HT-29 (cell line): ENCODE data around the gene TMEM51. TPM values are rescaled to one million over a fixed set of nuclear protein-coding genes. Genes with fewer than 3 reads are reported as not detected.

Experiments used
- DNase-seq: peaks from one replicate; pipeline ENCODE4 v3.0.0-alpha.2; 2015; ENCODE audit warnings: low spot score
- total RNA-seq: library from RNA; depleted of rRNA; stranded (reverse); fragments of >200 nt; shearing (Covaris generic); gene quantifications from 2 replicates; pipeline ENCODE4 v1.2.3, GENCODE V29; 2014

TMEM51 gene
- total RNA-seq, 1 experiment from 2014 or later, result 23.5 TPM

DNA sequence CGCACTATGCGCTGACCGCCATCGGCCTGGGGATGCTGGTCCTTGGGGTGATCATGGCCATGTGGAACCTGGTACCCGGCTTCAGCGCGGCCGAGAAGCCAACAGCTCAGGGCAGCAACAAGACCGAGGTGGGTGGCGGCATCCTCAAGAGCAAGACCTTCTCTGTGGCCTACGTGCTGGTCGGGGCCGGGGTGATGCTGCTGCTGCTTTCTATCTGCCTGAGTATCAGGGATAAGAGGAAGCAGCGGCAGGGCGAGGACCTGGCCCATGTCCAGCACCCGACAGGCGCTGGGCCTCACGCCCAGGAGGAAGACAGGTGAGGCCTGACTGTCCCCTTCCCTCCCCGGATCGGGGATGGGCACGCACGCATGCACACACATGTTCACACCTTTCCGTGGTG, 61.6 kb downstream of the TMEM51 start:
- DNase-seq, result no peak

- DNase-seq, result no peak
Observed at GRCh38 chr1:15217654-15218053, 64.1 kb downstream of the TMEM51 start.

- DNase-seq, result peak; percentile 79
Observed at GRCh38 chr1:15218287-15219279, 65.0 kb downstream of the TMEM51 start.

DNA sequence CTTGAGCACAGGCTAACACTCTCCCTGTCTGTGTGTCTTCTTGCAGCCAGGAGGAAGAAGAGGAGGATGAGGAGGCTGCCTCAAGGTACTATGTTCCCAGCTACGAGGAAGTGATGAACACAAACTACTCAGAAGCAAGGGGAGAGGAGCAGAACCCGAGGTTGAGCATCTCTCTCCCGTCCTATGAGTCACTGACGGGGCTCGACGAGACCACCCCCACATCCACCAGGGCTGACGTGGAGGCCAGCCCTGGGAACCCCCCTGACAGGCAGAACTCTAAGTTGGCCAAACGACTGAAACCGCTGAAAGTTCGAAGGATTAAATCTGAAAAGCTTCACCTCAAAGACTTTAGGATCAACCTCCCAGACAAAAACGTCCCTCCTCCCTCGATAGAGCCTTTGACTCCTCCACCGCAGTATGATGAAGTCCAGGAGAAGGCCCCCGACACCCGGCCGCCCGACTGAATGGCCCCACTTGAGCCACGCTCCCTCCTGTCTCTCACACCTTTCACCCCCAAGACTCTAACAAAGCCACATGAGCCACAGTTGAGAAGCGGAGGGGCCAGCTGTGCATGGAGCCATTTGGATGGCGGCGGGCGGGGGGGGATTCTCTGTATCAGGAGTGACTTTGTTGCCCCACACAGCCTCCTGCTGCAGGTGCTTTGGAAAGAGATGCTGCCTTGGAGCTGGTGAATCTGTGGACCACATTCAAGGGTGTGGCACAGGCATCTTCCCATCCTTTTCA, 65.9 kb downstream of the TMEM51 start:
- no peak for DNase-seq

- no peak for DNase-seq
Observed at GRCh38 chr1:15220024-15220392, 66.5 kb downstream of the TMEM51 start.

DNA sequence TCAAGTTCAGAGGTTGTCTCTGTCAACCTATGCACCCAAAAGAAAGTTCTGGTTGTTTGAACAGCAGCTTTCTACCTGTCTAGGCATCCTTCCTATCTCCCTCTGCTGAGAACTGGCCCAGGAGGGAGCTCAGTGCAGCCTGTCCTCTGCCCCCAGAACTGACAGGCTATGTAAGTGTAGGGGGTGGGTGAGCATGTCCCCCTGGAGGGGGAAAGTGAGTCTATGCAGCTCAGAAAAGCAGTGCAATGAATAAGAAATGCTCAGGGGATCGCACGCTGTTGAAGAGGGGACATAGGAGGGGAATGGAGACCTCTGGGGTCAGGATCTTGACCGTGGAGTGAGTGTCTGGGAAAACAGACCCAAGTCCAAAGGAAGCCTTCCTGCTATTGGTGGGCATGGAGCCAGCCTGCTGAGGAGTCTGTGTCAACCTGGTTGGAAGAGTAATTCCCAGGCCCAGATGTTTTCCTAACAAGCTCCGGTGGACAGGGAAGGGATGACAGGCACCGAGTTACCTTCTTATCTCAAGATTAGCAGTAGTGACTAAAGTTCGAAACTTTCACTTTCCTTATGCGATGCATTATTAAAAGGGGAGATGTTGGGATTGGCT, 67.4 kb downstream of the TMEM51 start:
- DNase-seq, result peak; percentile 17

DNA sequence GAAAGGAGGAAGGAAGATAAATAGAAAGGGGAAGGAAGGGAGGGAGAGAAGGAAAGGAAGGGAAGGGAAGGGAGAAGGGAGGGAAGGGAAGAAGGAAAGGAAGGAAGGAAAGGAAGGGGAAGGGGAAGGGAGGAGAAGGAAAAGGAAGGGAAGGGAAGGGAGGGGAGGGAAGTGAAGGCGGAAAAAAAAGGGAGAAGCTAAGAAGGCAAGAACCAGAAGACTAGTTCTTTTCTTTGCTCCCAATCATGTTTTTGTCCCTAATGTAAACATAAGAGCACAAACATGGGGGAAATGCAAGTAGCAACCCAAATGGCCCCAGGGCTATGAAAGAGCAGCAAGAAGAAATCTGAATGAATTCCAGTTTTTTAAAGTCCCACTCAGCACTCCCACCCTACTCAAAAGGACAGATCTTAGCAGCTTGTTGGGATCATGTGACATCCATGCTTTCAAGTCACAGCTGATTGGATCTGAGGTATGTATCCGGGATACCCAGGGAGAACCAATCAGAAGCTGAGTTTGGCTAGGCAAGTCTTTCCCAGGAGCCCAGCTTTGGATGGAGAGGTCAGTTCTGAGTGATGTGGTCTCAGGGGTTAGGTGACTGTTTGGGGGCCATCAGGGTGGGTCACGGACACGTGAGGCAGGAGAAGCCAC, 69.2 kb downstream of the TMEM51 start:
- no peak for DNase-seq

- no peak for DNase-seq
Observed at GRCh38 chr1:15224259-15224869, 70.8 kb downstream of the TMEM51 start.

- no peak for DNase-seq
Observed at GRCh38 chr1:15224974-15225373, 71.4 kb downstream of the TMEM51 start.

DNA sequence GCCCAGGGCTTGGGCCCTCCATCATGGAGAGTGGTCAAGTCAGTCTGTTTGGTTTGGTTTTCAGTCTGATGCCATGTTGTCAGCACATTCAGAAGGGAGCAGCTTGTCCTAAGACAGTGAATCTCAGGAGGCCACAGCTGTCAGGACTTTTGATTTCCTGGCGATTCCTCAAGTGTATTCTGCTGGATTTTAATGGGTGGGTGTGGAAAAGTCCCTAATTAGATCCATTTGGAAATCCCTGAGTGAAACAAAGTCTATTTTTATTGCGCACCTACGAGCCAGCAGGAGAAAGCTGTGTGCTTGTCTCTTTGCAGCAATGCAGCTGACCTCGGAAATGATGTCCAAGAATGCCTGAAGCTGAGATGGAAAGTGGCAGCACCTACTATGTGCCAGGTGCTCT, 71.9 kb downstream of the TMEM51 start:
- DNase-seq, result no peak

DNA sequence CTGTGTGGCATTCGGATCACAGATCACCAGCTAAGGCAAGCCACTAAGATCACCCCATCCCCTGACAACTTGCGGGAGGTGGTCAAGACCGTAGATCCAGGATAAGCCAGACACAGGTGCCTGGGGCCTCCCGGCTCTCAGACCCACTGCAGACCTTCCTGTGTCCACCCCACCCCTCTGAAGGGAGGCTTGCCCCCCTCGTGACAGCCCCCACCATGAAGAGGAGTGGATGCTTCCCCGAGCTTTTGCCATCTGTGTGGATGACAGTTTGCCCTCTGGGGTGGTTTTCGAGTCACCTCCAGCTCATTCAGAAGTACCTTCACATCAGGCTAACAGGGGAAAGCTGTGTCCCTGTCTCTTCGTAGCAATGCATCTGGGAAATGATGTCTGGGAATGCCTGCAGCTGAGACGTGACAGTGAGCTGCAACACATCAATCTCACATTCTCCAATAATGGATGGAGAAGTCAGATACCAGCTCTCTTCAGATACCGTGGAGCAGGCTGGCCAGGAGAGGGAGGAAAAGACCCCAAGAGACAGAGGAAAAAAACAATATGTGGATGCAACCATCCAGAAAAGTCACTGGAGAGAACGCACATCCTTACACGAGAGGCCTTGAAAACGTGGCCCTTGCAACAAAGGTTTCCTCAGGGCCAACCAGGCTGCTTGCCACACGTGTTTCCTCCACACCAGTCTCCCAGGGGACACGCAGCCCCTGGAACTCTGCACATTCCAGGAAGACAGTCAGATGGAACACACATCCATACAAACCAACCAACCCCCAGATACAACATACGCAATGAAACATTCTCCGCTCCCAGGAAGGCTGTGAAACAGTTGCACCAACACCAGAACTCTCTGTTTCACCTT, 73.1 kb downstream of the TMEM51 start:
- no peak for DNase-seq

GRCh38 chr1:15229707-15230131, 76.2 kb downstream of the TMEM51 start:
- peak; percentile 63 for DNase-seq

GRCh38 chr1:15231714-15232201, 78.2 kb downstream of the TMEM51 start:
- DNase-seq, result no peak

GRCh38 chr1:15233689-15234088, 80.1 kb downstream of the TMEM51 start:
- no peak for DNase-seq

- DNase-seq, result no peak
Observed at GRCh38 chr1:15236321-15236721, 82.8 kb downstream of the TMEM51 start.

DNA sequence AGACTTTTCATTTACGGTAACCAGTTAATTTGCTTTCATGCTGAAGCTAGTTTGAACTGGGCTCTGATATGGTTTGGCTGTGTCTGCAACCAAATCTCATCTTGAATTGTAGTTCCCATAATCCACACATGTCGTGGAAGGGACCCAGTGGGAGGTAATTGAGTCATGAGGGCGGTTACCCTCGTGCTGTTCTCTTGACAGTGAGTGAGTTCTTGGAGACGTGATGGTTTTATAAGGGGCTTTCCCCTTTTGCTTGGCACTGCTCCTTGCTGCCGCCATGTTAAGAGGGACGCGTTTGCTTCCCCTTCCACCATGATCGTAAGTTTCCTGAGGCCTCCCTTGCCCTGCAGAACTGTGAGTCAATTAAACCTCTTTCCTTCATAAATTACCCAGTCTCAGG, 83.2 kb downstream of the TMEM51 start:
- DNase-seq, result no peak

DNA sequence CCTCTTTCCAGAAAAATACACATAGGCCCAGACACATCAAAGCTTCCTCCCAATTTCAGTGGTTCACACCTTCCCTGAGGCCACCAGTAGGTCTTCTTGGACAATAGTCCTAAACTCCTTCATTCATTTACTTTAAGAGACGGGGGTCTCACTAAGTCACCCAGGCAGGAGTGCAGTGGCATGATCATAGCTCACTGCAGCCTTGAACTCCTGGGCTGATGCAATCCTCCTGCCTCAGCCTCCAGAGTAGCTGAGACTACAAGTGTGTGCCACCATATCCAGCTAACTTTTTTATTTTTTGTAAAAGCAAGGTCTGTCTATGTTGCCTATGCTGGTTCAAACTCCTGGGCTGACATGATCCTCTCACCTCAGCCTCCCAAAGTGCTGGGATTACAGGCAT, 85.2 kb downstream of the TMEM51 start:
- DNase-seq, result no peak

GRCh38 chr1:15242766-15243165, 89.2 kb downstream of the TMEM51 start:
- DNase-seq, result no peak

- no peak for DNase-seq
Observed at GRCh38 chr1:15243275-15244043, 89.9 kb downstream of the TMEM51 start.
